Measurements from ENCODE around the gene POLR2C. TPM values are rescaled to one million over a fixed set of nuclear protein-coding genes. Genes with fewer than 3 reads are reported as not detected.
A peak's percentile ranks its signal among the peaks of the same experiment; 100 is the strongest.

POLR2C gene
- total and polyA plus RNA-seq, 2 of the 13 experiments (the other 11 are each of a cell fraction or from before 2014, with no cell fraction given) = 104 to 216 TPM

- TF ChIP-seq ATF6 (CRISPR knock-in tag; conservative IDR thresholded peaks at IDR 0.05) = no peak
- TF ChIP-seq TFE3 (CRISPR knock-in tag; IDR thresholded peaks at IDR 0.05) = no peak; the same call in 1 of the 2 replicates
- peak; percentile 100 for TF ChIP-seq KDM2A (CRISPR knock-in tag; IDR thresholded peaks at IDR 0.05; ENCODE audit: borderline replicate concordance, low read depth)
- peak; percentile 68; the same call in 1 of the 2 replicates for TF ChIP-seq SIX4 (CRISPR knock-in tag; IDR thresholded peaks at IDR 0.05)
- TF ChIP-seq ZNF224 (CRISPR knock-in tag; IDR thresholded peaks at IDR 0.05) = peak; percentile 74; the same call in 1 of the 2 replicates
- TF ChIP-seq NKX3-1 (CRISPR knock-in tag; IDR thresholded peaks at IDR 0.05) = no peak; the same call in none of the 2 replicates
- TF ChIP-seq ZNF724P (CRISPR knock-in tag; IDR thresholded peaks at IDR 0.05; ENCODE audit: borderline replicate concordance) = no peak
- no peak for TF ChIP-seq ZNF879 (CRISPR knock-in tag; IDR thresholded peaks at IDR 0.05)
- TF ChIP-seq, protein P1, sequence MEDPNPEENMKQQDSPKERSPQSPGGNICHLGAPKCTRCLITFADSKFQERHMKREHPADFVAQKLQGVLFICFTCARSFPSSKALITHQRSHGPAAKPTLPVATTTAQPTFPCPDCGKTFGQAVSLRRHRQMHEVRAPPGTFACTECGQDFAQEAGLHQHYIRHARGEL (CRISPR knock-in tag; IDR thresholded peaks at IDR 0.05) = no peak; the same call in 1 of the 2 replicates
- TF ChIP-seq ZNF577 (CRISPR knock-in tag; IDR thresholded peaks at IDR 0.05; ENCODE audit: borderline replicate concordance, low read depth) = no peak
- TF ChIP-seq NFE2L2 (IDR thresholded peaks at IDR 0.05; ENCODE audit: low read length) = no peak
- TF ChIP-seq ATAD3A (CRISPR knock-in tag; IDR thresholded peaks at IDR 0.05) = 0 out of 2 replicates have a peak, but pooled peaks have one; percentile 29
- TF ChIP-seq ZBTB46 (CRISPR knock-in tag; IDR thresholded peaks at IDR 0.05; ENCODE audit: borderline replicate concordance) = no peak
- TF ChIP-seq XRCC5 (optimal IDR thresholded peaks at IDR 0.05; ENCODE audit: low read length) = peak; percentile 99
- TF ChIP-seq CAMTA2 (CRISPR knock-in tag; IDR thresholded peaks at IDR 0.05; ENCODE audit: borderline replicate concordance) = no peak
- TF ChIP-seq ZNF552 (CRISPR knock-in tag; IDR thresholded peaks at IDR 0.05; ENCODE audit: borderline replicate concordance) = peak; percentile 94; the same call in 1 of the 2 replicates
- TF ChIP-seq, protein P2, sequence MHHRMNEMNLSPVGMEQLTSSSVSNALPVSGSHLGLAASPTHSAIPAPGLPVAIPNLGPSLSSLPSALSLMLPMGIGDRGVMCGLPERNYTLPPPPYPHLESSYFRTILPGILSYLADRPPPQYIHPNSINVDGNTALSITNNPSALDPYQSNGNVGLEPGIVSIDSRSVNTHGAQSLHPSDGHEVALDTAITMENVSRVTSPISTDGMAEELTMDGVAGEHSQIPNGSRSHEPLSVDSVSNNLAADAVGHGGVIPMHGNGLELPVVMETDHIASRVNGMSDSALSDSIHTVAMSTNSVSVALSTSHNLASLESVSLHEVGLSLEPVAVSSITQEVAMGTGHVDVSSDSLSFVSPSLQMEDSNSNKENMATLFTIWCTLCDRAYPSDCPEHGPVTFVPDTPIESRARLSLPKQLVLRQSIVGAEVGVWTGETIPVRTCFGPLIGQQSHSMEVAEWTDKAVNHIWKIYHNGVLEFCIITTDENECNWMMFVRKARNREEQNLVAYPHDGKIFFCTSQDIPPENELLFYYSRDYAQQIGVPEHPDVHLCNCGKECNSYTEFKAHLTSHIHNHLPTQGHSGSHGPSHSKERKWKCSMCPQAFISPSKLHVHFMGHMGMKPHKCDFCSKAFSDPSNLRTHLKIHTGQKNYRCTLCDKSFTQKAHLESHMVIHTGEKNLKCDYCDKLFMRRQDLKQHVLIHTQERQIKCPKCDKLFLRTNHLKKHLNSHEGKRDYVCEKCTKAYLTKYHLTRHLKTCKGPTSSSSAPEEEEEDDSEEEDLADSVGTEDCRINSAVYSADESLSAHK (CRISPR knock-in tag; IDR thresholded peaks at IDR 0.05; ENCODE audit: borderline replicate concordance) = peak; percentile 76; the same call in 1 of the 2 replicates
- no peak for TF ChIP-seq ZFP36 (IDR thresholded peaks at IDR 0.05; ENCODE audit: borderline replicate concordance, low read depth, low read length, partially characterized antibody)
- TF ChIP-seq ZFP82 (CRISPR knock-in tag; IDR thresholded peaks at IDR 0.05; ENCODE audit: borderline replicate concordance) = no peak
- TF ChIP-seq ZNF558 (CRISPR knock-in tag; IDR thresholded peaks at IDR 0.05; ENCODE audit: borderline replicate concordance) = peak; percentile 85; the same call in 1 of the 2 replicates
- TF ChIP-seq CHCHD3 (CRISPR knock-in tag; IDR thresholded peaks at IDR 0.05) = no peak
These were observed at the start of gene POLR2C (continued) for GRCh38 chr16:57462209-57462977.
